Measurements from ENCODE around the gene NEB. TPM values are rescaled to one million over a fixed set of nuclear protein-coding genes. Genes with fewer than 3 reads are reported as not detected.

NEB gene
- total RNA-seq, 1 experiment from 2014 or later, result 0.11 TPM

DNA sequence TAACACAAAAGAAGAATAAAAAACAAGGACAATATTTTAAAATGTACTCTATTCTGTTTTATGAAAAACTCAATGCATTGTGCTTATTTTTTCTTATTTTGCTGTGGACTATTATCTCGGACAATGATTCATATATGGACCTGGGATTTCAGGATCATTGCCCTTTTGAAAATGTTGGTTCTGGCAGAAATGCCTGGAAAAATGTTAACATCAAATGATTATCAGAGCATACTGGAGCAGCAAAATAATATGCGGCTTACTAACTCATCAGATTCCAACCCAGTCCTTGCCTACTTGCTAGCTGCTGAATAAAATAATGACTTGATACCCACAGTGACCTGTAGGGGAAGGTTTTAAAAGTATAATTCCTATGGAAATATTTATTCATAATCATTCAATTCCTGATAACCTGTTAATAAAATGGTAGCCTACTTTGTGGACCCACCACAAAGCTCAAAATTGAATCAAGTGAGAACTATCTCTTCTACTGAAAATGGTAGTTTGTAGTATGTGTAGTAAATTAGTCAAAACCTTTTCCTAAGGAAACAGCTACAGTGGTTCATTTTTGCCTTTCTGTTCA is 117.4 kb downstream of the NEB start:
- TF ChIP-seq, protein P1, sequence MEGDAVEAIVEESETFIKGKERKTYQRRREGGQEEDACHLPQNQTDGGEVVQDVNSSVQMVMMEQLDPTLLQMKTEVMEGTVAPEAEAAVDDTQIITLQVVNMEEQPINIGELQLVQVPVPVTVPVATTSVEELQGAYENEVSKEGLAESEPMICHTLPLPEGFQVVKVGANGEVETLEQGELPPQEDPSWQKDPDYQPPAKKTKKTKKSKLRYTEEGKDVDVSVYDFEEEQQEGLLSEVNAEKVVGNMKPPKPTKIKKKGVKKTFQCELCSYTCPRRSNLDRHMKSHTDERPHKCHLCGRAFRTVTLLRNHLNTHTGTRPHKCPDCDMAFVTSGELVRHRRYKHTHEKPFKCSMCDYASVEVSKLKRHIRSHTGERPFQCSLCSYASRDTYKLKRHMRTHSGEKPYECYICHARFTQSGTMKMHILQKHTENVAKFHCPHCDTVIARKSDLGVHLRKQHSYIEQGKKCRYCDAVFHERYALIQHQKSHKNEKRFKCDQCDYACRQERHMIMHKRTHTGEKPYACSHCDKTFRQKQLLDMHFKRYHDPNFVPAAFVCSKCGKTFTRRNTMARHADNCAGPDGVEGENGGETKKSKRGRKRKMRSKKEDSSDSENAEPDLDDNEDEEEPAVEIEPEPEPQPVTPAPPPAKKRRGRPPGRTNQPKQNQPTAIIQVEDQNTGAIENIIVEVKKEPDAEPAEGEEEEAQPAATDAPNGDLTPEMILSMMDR (conservative IDR thresholded peaks at IDR 0.05; ENCODE audit: low read depth, low read length), result peak; percentile 33; the same call in 1 of the 2 replicates
- TF ChIP-seq EZH2 (IDR thresholded peaks at IDR 0.05; ENCODE audit: low read length, unreplicated experiment) (no peak), EZH2phosphoT487 (IDR thresholded peaks at IDR 0.05; ENCODE audit: borderline replicate concordance, low read length) (no peak)

DNA sequence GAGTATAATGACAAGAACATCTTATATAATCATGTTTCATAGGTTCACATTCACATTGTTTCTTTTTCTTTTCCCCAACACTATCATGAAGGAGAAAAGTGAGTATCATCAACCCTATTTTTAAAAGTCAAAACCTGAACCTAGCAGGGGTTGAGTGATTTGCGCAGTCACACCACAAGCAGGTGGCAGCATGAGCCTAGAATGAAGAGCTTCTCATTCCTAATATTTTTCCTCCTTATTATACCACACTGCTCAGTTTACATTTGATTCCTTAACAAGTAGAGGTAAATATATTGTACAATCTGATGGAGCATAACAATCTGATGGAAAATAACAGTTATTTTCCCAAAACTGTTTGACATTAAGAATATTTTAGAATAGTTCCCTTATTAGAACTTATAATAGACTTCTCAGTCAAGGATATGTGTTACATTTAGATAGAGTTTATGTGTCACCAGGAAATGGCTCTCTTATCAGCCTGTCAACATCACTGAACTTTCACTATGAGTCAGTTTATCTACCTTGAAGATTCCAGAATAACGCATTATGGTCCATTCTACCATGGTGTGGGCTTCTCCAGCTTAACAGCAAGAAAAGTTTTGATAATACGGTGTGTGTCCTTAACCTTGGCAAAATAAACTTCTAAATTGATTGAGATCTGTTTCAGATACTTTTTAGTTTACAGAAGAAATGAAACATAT is 119.5 kb downstream of the NEB start:
- Histone ChIP-seq H3K36me3 (ENCODE audit: low read depth, low read length) (no peaks in the 10 kb centered on the region), H3K9ac (ENCODE audit: low read length) (no peak overlapping the region), H3K4me3 (ENCODE audit: low read length) (no peak overlapping the region), H3F3A (ENCODE audit: low read length, unreplicated experiment) (no peaks in the 10 kb centered on the region), H2AFZ (ENCODE audit: low read length) (no peak overlapping the region), H3K4me1 (ENCODE audit: insufficient read depth, low read length) (no peaks in the 10 kb centered on the region), H3K9me2 (replicated peaks; ENCODE audit: low read length) (no peaks in the 10 kb centered on the region), H4K20me1 (ENCODE audit: low read length) (no peaks in the 10 kb centered on the region), H3K4me2 (ENCODE audit: low read length) (no peak overlapping the region), H3K9me3 (ENCODE audit: low read length) (no peaks in the 10 kb centered on the region), H3K79me2 (ENCODE audit: low read length) (no peaks in the 10 kb centered on the region), H3K27ac (ENCODE audit: low read length) (no peak overlapping the region), H3K27me3 (ENCODE audit: low read length) (peaks cover 12% of the 10 kb centered on the region)
- no TSS peak for BruUV-seq (replicated peaks)
- ChIA-PET POLR2A (ENCODE audit: unreplicated experiment) (no interaction called here), CTCF (no interaction called here)
- intact Hi-C loops (cut with micrococcal nuclease), result no loop called here
- no peak for DNase-seq
- no peak for ATAC-seq
- TF ChIP-seq EZH2 (IDR thresholded peaks at IDR 0.05; ENCODE audit: low read length, unreplicated experiment) (no peak), EZH2phosphoT487 (IDR thresholded peaks at IDR 0.05; ENCODE audit: borderline replicate concordance, low read length) (no peak)
- TF ChIP-seq, protein P1 (conservative IDR thresholded peaks at IDR 0.05; ENCODE audit: low read depth, low read length), result no peak

More for the DNA sequence above, 117.4 kb downstream of the NEB start:
- H3K79me2 ChIP-seq (ENCODE audit: low read length), result no peaks in the 10 kb centered on the region
- no peak overlapping the region for H3K9ac ChIP-seq (ENCODE audit: low read length)
- H3K9me3 ChIP-seq (ENCODE audit: low read length), result no peaks in the 10 kb centered on the region
- H3K4me1 ChIP-seq (ENCODE audit: insufficient read depth, low read length), result no peaks in the 10 kb centered on the region
- ChIA-PET CTCF (no interaction called here), POLR2A (ENCODE audit: unreplicated experiment) (no interaction called here)
- no peak overlapping the region for H3K4me2 ChIP-seq (ENCODE audit: low read length)
- H4K20me1 ChIP-seq (ENCODE audit: low read length), result no peaks in the 10 kb centered on the region
- intact Hi-C loops (cut with micrococcal nuclease), result no loop called here
- no peaks in the 10 kb centered on the region for H3F3A ChIP-seq (ENCODE audit: low read length, unreplicated experiment)
- no peak for ATAC-seq
- no peak overlapping the region for H3K27ac ChIP-seq (ENCODE audit: low read length)
- no peak overlapping the region for H2AFZ ChIP-seq (ENCODE audit: low read length)
- no peak overlapping the region for H3K4me3 ChIP-seq (ENCODE audit: low read length)
- no TSS peak for BruUV-seq (replicated peaks)
- H3K9me2 ChIP-seq (replicated peaks; ENCODE audit: low read length), result no peaks in the 10 kb centered on the region
- H3K36me3 ChIP-seq (ENCODE audit: low read depth, low read length), result no peaks in the 10 kb centered on the region
- H3K27me3 ChIP-seq (ENCODE audit: low read length), result peaks cover 30% of the 10 kb centered on the region
- no peak for DNase-seq

DNA sequence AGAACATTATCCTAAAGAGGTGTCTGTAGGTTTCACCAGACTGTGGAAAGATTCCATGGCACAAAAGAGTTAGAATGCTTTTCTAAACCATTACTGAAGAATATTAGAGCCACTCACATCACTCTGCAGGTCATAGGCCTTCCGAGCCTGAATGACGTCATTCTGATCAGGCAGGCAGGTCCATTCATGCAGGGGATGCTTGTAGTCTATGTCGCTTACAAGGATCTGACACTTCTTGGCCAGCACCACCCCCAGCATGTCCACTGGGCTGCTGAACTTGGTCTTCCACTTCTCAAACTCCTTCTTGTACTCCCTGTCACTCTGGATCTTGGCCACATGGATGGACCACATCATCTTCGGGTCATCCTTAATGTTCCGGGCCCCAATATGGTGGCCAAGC is 120.1 kb downstream of the NEB start:
- Histone ChIP-seq H2AFZ (ENCODE audit: low read length) (no peak overlapping the region), H3K27ac (ENCODE audit: low read length) (no peak overlapping the region), H3K27me3 (ENCODE audit: low read length) (peaks cover 6% of the 10 kb centered on the region), H3K9me3 (ENCODE audit: low read length) (no peaks in the 10 kb centered on the region), H3K36me3 (ENCODE audit: low read depth, low read length) (no peaks in the 10 kb centered on the region), H3K4me3 (ENCODE audit: low read length) (no peak overlapping the region), H3K79me2 (ENCODE audit: low read length) (no peaks in the 10 kb centered on the region), H3F3A (ENCODE audit: low read length, unreplicated experiment) (no peaks in the 10 kb centered on the region), H3K9me2 (replicated peaks; ENCODE audit: low read length) (no peaks in the 10 kb centered on the region), H3K9ac (ENCODE audit: low read length) (no peak overlapping the region), H4K20me1 (ENCODE audit: low read length) (no peaks in the 10 kb centered on the region), H3K4me1 (ENCODE audit: insufficient read depth, low read length) (no peaks in the 10 kb centered on the region), H3K4me2 (ENCODE audit: low read length) (no peak overlapping the region)
- intact Hi-C loops (cut with micrococcal nuclease), result no loop called here
- no TSS peak for BruUV-seq (replicated peaks)
- TF ChIP-seq EZH2 (IDR thresholded peaks at IDR 0.05; ENCODE audit: low read length, unreplicated experiment) (no peak), EZH2phosphoT487 (IDR thresholded peaks at IDR 0.05; ENCODE audit: borderline replicate concordance, low read length) (no peak)
- TF ChIP-seq, protein P1 (conservative IDR thresholded peaks at IDR 0.05; ENCODE audit: low read depth, low read length), result no peak
- ATAC-seq (no peak), DNase-seq (no peak)
- CTCF ChIA-PET, result no interaction called here
- POLR2A ChIA-PET (ENCODE audit: unreplicated experiment), result no interaction called here
